ENCODE measurements around the gene ADTRP.
A peak's percentile ranks its signal among the peaks of the same experiment; 100 is the strongest.

The ADTRP gene

GRCh38 chr6:11771473-11772048 lies 7.0 kb downstream of the ADTRP start:
- Mint-ChIP-seq H3K27ac (no peak overlapping the region), H3K4me3 (no peak overlapping the region), H3K27me3 (no peaks in the 10 kb centered on the region), H3K9me3 (no peaks in the 10 kb centered on the region), H3K36me3 (no peaks in the 10 kb centered on the region), H3K4me1 (peaks cover 24% of the 10 kb centered on the region)

- Mint-ChIP-seq H3K4me1 (peaks cover 24% of the 10 kb centered on the region), H3K27ac (no peak overlapping the region), H3K36me3 (no peaks in the 10 kb centered on the region), H3K9me3 (no peaks in the 10 kb centered on the region), H3K27me3 (no peaks in the 10 kb centered on the region), H3K4me3 (no peak overlapping the region)
These were observed 7.8 kb downstream of the ADTRP start for GRCh38 chr6:11770546-11771466.

- no peaks in the 10 kb centered on the region for H3K36me3 Mint-ChIP-seq
- no peak overlapping the region for H3K27ac Mint-ChIP-seq
- H3K4me1 Mint-ChIP-seq: peaks cover 26% of the 10 kb centered on the region
- no peaks in the 10 kb centered on the region for H3K9me3 Mint-ChIP-seq
- H3K4me3 Mint-ChIP-seq: no peak overlapping the region
- H3K27me3 Mint-ChIP-seq: no peaks in the 10 kb centered on the region
These were observed 8.6 kb downstream of the ADTRP start for GRCh38 chr6:11769811-11770545.

- Mint-ChIP-seq H3K4me3 (no peak overlapping the region), H3K9me3 (no peaks in the 10 kb centered on the region), H3K36me3 (no peaks in the 10 kb centered on the region), H3K27ac (no peak overlapping the region), H3K4me1 (peaks cover 31% of the 10 kb centered on the region), H3K27me3 (no peaks in the 10 kb centered on the region)
These were observed 9.4 kb downstream of the ADTRP start for GRCh38 chr6:11769244-11769643.

- Mint-ChIP-seq H3K27ac (no peak overlapping the region), H3K4me3 (no peak overlapping the region), H3K36me3 (no peaks in the 10 kb centered on the region), H3K27me3 (no peaks in the 10 kb centered on the region), H3K4me1 (peaks cover 35% of the 10 kb centered on the region), H3K9me3 (no peaks in the 10 kb centered on the region)
These were observed 10.4 kb downstream of the ADTRP start for GRCh38 chr6:11767978-11768756.

GRCh38 chr6:11767458-11767857 lies 11.1 kb downstream of the ADTRP start:
- Mint-ChIP-seq H3K27me3 (no peaks in the 10 kb centered on the region), H3K27ac (peak overlapping the region; percentile 33), H3K4me1 (peaks cover 30% of the 10 kb centered on the region), H3K36me3 (no peaks in the 10 kb centered on the region), H3K9me3 (no peaks in the 10 kb centered on the region), H3K4me3 (no peak overlapping the region)

- H3K36me3 Mint-ChIP-seq: no peaks in the 10 kb centered on the region
- H3K27ac Mint-ChIP-seq: peak overlapping the region; percentile 23
- H3K9me3 Mint-ChIP-seq: no peaks in the 10 kb centered on the region
These were observed 11.8 kb downstream of the ADTRP start for GRCh38 chr6:11766589-11767450.

GRCh38 chr6:11766043-11766442 lies 12.6 kb downstream of the ADTRP start:
- peaks cover 29% of the 10 kb centered on the region for H3K4me1 Mint-ChIP-seq
- H3K4me3 Mint-ChIP-seq: no peak overlapping the region
- H3K27ac Mint-ChIP-seq: no peak overlapping the region
- H3K36me3 Mint-ChIP-seq: no peaks in the 10 kb centered on the region
- no peaks in the 10 kb centered on the region for H3K9me3 Mint-ChIP-seq
- H3K27me3 Mint-ChIP-seq: no peaks in the 10 kb centered on the region

More at GRCh38 chr6:11766589-11767450, 11.8 kb downstream of the ADTRP start:
- Mint-ChIP-seq H3K4me1 (peaks cover 29% of the 10 kb centered on the region), H3K4me3 (no peak overlapping the region), H3K27me3 (no peaks in the 10 kb centered on the region)

GRCh38 chr6:11764250-11764604 lies 14.4 kb downstream of the ADTRP start:
- no peak overlapping the region for H3K4me3 Mint-ChIP-seq
- H3K36me3 Mint-ChIP-seq: no peaks in the 10 kb centered on the region
- H3K9me3 Mint-ChIP-seq: no peaks in the 10 kb centered on the region
- no peak overlapping the region for H3K27ac Mint-ChIP-seq
- peaks cover 25% of the 10 kb centered on the region for H3K4me1 Mint-ChIP-seq
- H3K27me3 Mint-ChIP-seq: no peaks in the 10 kb centered on the region

GRCh38 chr6:11763460-11764249 lies 14.9 kb downstream of the ADTRP start:
- H3K9me3 Mint-ChIP-seq: no peaks in the 10 kb centered on the region
- H3K27ac Mint-ChIP-seq: no peak overlapping the region
- H3K4me1 Mint-ChIP-seq: peaks cover 25% of the 10 kb centered on the region
- H3K36me3 Mint-ChIP-seq: no peaks in the 10 kb centered on the region
- H3K4me3 Mint-ChIP-seq: no peak overlapping the region
- no peaks in the 10 kb centered on the region for H3K27me3 Mint-ChIP-seq

- no peak overlapping the region for H3K27ac Mint-ChIP-seq
- peaks cover 23% of the 10 kb centered on the region for H3K4me1 Mint-ChIP-seq
- H3K36me3 Mint-ChIP-seq: no peaks in the 10 kb centered on the region
- no peaks in the 10 kb centered on the region for H3K9me3 Mint-ChIP-seq
- H3K4me3 Mint-ChIP-seq: no peak overlapping the region
- no peaks in the 10 kb centered on the region for H3K27me3 Mint-ChIP-seq
These were observed 15.7 kb downstream of the ADTRP start for GRCh38 chr6:11762794-11763459.

- no peaks in the 10 kb centered on the region for H3K27me3 Mint-ChIP-seq
- H3K27ac Mint-ChIP-seq: no peak overlapping the region
- no peak overlapping the region for H3K4me3 Mint-ChIP-seq
These were observed 16.6 kb downstream of the ADTRP start for GRCh38 chr6:11761744-11762620.

GRCh38 chr6:11760015-11760473 lies 18.6 kb downstream of the ADTRP start:
- Mint-ChIP-seq H3K4me3 (no peak overlapping the region), H3K9me3 (no peaks in the 10 kb centered on the region), H3K27ac (no peak overlapping the region), H3K4me1 (peaks cover 24% of the 10 kb centered on the region), H3K27me3 (no peaks in the 10 kb centered on the region), H3K36me3 (no peaks in the 10 kb centered on the region)

More at GRCh38 chr6:11761744-11762620, 16.6 kb downstream of the ADTRP start:
- no peaks in the 10 kb centered on the region for H3K36me3 Mint-ChIP-seq
- H3K4me1 Mint-ChIP-seq: peaks cover 19% of the 10 kb centered on the region
- H3K9me3 Mint-ChIP-seq: no peaks in the 10 kb centered on the region
